ENCODE data around the gene PDE3A.
"Not testable (repeated sequence)": the region's sequence is repeated elsewhere in the genome, so short reads cannot be mapped to it uniquely, and the experiment has no call there.

The PDE3A gene

GRCh38 chr12:20601668-20602280 lies 233.4 kb downstream of the PDE3A start:
- Histone ChIP-seq H3K27ac (ENCODE audit: low read depth, low read length) (no peak overlapping the region), H3K4me1 (ENCODE audit: control insufficient read depth, insufficient read depth, low read length) (no peaks in the 10 kb centered on the region), H3K27me3 (ENCODE audit: control insufficient read depth, insufficient read depth, low read length) (no peaks in the 10 kb centered on the region), H3K36me3 (ENCODE audit: control insufficient read depth, insufficient read depth, low read length) (no peaks in the 10 kb centered on the region), H3K9ac (ENCODE audit: low read length) (no peak overlapping the region), H3K9me3 (ENCODE audit: control insufficient read depth, insufficient read depth, low read depth, low read length) (no peaks in the 10 kb centered on the region), H3K4me3 (ENCODE audit: low read depth, low read length) (no peak overlapping the region)

- no peaks in the 10 kb centered on the region for H3K4me1 ChIP-seq (ENCODE audit: control insufficient read depth, insufficient read depth, low read length)
- no peak overlapping the region for H3K4me3 ChIP-seq (ENCODE audit: low read depth, low read length)
- H3K9me3 ChIP-seq (ENCODE audit: control insufficient read depth, insufficient read depth, low read depth, low read length): no peaks in the 10 kb centered on the region
- no peaks in the 10 kb centered on the region for H3K36me3 ChIP-seq (ENCODE audit: control insufficient read depth, insufficient read depth, low read length)
- H3K27me3 ChIP-seq (ENCODE audit: control insufficient read depth, insufficient read depth, low read length): no peaks in the 10 kb centered on the region
- H3K27ac ChIP-seq (ENCODE audit: low read depth, low read length): no peak overlapping the region
- no peak overlapping the region for H3K9ac ChIP-seq (ENCODE audit: low read length)
Measured at GRCh38 chr12:20602641-20603391, 234.5 kb downstream of the PDE3A start.

GRCh38 chr12:20604408-20605067 lies 236.2 kb downstream of the PDE3A start:
- H3K9ac ChIP-seq (ENCODE audit: low read length): no peak overlapping the region
- H3K4me3 ChIP-seq (ENCODE audit: low read depth, low read length): no peak overlapping the region
- H3K4me1 ChIP-seq (ENCODE audit: control insufficient read depth, insufficient read depth, low read length): no peaks in the 10 kb centered on the region
- no peaks in the 10 kb centered on the region for H3K36me3 ChIP-seq (ENCODE audit: control insufficient read depth, insufficient read depth, low read length)
- no peaks in the 10 kb centered on the region for H3K9me3 ChIP-seq (ENCODE audit: control insufficient read depth, insufficient read depth, low read depth, low read length)
- no peak overlapping the region for H3K27ac ChIP-seq (ENCODE audit: low read depth, low read length)
- no peaks in the 10 kb centered on the region for H3K27me3 ChIP-seq (ENCODE audit: control insufficient read depth, insufficient read depth, low read length)

- H3K4me3 ChIP-seq (ENCODE audit: low read depth, low read length); H3K27me3 ChIP-seq (ENCODE audit: control insufficient read depth, insufficient read depth, low read length); H3K36me3 ChIP-seq (ENCODE audit: control insufficient read depth, insufficient read depth, low read length); H3K9me3 ChIP-seq (ENCODE audit: control insufficient read depth, insufficient read depth, low read depth, low read length); H3K9ac ChIP-seq (ENCODE audit: low read length); H3K4me1 ChIP-seq (ENCODE audit: control insufficient read depth, insufficient read depth, low read length); H3K27ac ChIP-seq (ENCODE audit: low read depth, low read length): not testable (repeated sequence)
Measured at GRCh38 chr12:20615020-20615419, 246.7 kb downstream of the PDE3A start.

GRCh38 chr12:20616093-20616492 lies 247.8 kb downstream of the PDE3A start:
- H3K27me3 ChIP-seq (ENCODE audit: control insufficient read depth, insufficient read depth, low read length): no peaks in the 10 kb centered on the region
- no peak overlapping the region for H3K27ac ChIP-seq (ENCODE audit: low read depth, low read length)
- no peaks in the 10 kb centered on the region for H3K9me3 ChIP-seq (ENCODE audit: control insufficient read depth, insufficient read depth, low read depth, low read length)
- H3K36me3 ChIP-seq (ENCODE audit: control insufficient read depth, insufficient read depth, low read length): no peaks in the 10 kb centered on the region
- no peak overlapping the region for H3K4me3 ChIP-seq (ENCODE audit: low read depth, low read length)
- H3K4me1 ChIP-seq (ENCODE audit: control insufficient read depth, insufficient read depth, low read length): no peaks in the 10 kb centered on the region
- no peak overlapping the region for H3K9ac ChIP-seq (ENCODE audit: low read length)

- Histone ChIP-seq H3K27me3 (ENCODE audit: control insufficient read depth, insufficient read depth, low read length) (no peaks in the 10 kb centered on the region), H3K9ac (ENCODE audit: low read length) (no peak overlapping the region), H3K27ac (ENCODE audit: low read depth, low read length) (no peak overlapping the region), H3K4me3 (ENCODE audit: low read depth, low read length) (no peak overlapping the region), H3K4me1 (ENCODE audit: control insufficient read depth, insufficient read depth, low read length) (no peaks in the 10 kb centered on the region), H3K9me3 (ENCODE audit: control insufficient read depth, insufficient read depth, low read depth, low read length) (no peaks in the 10 kb centered on the region), H3K36me3 (ENCODE audit: control insufficient read depth, insufficient read depth, low read length) (no peaks in the 10 kb centered on the region)
Measured at GRCh38 chr12:20620261-20620660, 251.9 kb downstream of the PDE3A start.

GRCh38 chr12:20624718-20625117 lies 256.4 kb downstream of the PDE3A start:
- peaks cover 16% of the 10 kb centered on the region for H3K4me1 ChIP-seq (ENCODE audit: control insufficient read depth, insufficient read depth, low read length)
- H3K27ac ChIP-seq (ENCODE audit: low read depth, low read length): no peak overlapping the region
- H3K36me3 ChIP-seq (ENCODE audit: control insufficient read depth, insufficient read depth, low read length): no peaks in the 10 kb centered on the region
- H3K9me3 ChIP-seq (ENCODE audit: control insufficient read depth, insufficient read depth, low read depth, low read length): no peaks in the 10 kb centered on the region
- H3K4me3 ChIP-seq (ENCODE audit: low read depth, low read length): no peak overlapping the region
- no peaks in the 10 kb centered on the region for H3K27me3 ChIP-seq (ENCODE audit: control insufficient read depth, insufficient read depth, low read length)
- no peak overlapping the region for H3K9ac ChIP-seq (ENCODE audit: low read length)

- Histone ChIP-seq H3K36me3 (ENCODE audit: control insufficient read depth, insufficient read depth, low read length) (no peaks in the 10 kb centered on the region), H3K4me1 (ENCODE audit: control insufficient read depth, insufficient read depth, low read length) (peaks cover 22% of the 10 kb centered on the region), H3K27me3 (ENCODE audit: control insufficient read depth, insufficient read depth, low read length) (no peaks in the 10 kb centered on the region), H3K9me3 (ENCODE audit: control insufficient read depth, insufficient read depth, low read depth, low read length) (no peaks in the 10 kb centered on the region), H3K4me3 (ENCODE audit: low read depth, low read length) (no peak overlapping the region), H3K9ac (ENCODE audit: low read length) (no peak overlapping the region), H3K27ac (ENCODE audit: low read depth, low read length) (no peak overlapping the region)
Measured at GRCh38 chr12:20625531-20625930, 257.2 kb downstream of the PDE3A start.

GRCh38 chr12:20627001-20627588 lies 258.8 kb downstream of the PDE3A start:
- Histone ChIP-seq H3K4me1 (ENCODE audit: control insufficient read depth, insufficient read depth, low read length) (peaks cover 22% of the 10 kb centered on the region), H3K27ac (ENCODE audit: low read depth, low read length) (no peak overlapping the region), H3K4me3 (ENCODE audit: low read depth, low read length) (no peak overlapping the region), H3K9ac (ENCODE audit: low read length) (no peak overlapping the region), H3K36me3 (ENCODE audit: control insufficient read depth, insufficient read depth, low read length) (no peaks in the 10 kb centered on the region), H3K9me3 (ENCODE audit: control insufficient read depth, insufficient read depth, low read depth, low read length) (no peaks in the 10 kb centered on the region), H3K27me3 (ENCODE audit: control insufficient read depth, insufficient read depth, low read length) (no peaks in the 10 kb centered on the region)

GRCh38 chr12:20628226-20628787 lies 260.0 kb downstream of the PDE3A start:
- H3K4me3 ChIP-seq (ENCODE audit: low read depth, low read length): no peak overlapping the region
- H3K27me3 ChIP-seq (ENCODE audit: control insufficient read depth, insufficient read depth, low read length): no peaks in the 10 kb centered on the region
- H3K4me1 ChIP-seq (ENCODE audit: control insufficient read depth, insufficient read depth, low read length): peaks cover 22% of the 10 kb centered on the region
- no peak overlapping the region for H3K9ac ChIP-seq (ENCODE audit: low read length)
- no peaks in the 10 kb centered on the region for H3K36me3 ChIP-seq (ENCODE audit: control insufficient read depth, insufficient read depth, low read length)
- no peak overlapping the region for H3K27ac ChIP-seq (ENCODE audit: low read depth, low read length)
- no peaks in the 10 kb centered on the region for H3K9me3 ChIP-seq (ENCODE audit: control insufficient read depth, insufficient read depth, low read depth, low read length)

- no peak overlapping the region for H3K4me3 ChIP-seq (ENCODE audit: low read depth, low read length)
- no peak overlapping the region for H3K9ac ChIP-seq (ENCODE audit: low read length)
- H3K27me3 ChIP-seq (ENCODE audit: control insufficient read depth, insufficient read depth, low read length): no peaks in the 10 kb centered on the region
- no peaks in the 10 kb centered on the region for H3K9me3 ChIP-seq (ENCODE audit: control insufficient read depth, insufficient read depth, low read depth, low read length)
- H3K27ac ChIP-seq (ENCODE audit: low read depth, low read length): no peak overlapping the region
- H3K36me3 ChIP-seq (ENCODE audit: control insufficient read depth, insufficient read depth, low read length): no peaks in the 10 kb centered on the region
- peaks cover 22% of the 10 kb centered on the region for H3K4me1 ChIP-seq (ENCODE audit: control insufficient read depth, insufficient read depth, low read length)
Measured at GRCh38 chr12:20628999-20629398, 260.7 kb downstream of the PDE3A start.
